Suprapubic skin (tissue), 3 donors: ENCODE data around the gene MILR1.
A peak's percentile ranks its signal among the peaks of the same experiment; 100 is the strongest.

Experiments
- EP300 ChIP-seq: sonication (generic); formaldehyde crosslinking; IDR thresholded peaks from one replicate; pipeline ENCODE4 v1.6.1; 2017; ENCODE audit warnings: antibody characterized with exemption
- TF ChIP-seq, protein P1 (sequence below), 2 donors: fragments of 200-600 bp in 1 of 2; fragments of 450-650 bp in 1 of 2; sonication (generic) in 1 of 2; IDR thresholded peaks; one replicate each; pipeline ENCODE4 v1.5.1; 2016 to 2019; ENCODE audit warnings: antibody characterized with exemption in 2 of 2, mild to moderate bottlenecking in 1 of 2, moderate library complexity in 1 of 2

DNA sequence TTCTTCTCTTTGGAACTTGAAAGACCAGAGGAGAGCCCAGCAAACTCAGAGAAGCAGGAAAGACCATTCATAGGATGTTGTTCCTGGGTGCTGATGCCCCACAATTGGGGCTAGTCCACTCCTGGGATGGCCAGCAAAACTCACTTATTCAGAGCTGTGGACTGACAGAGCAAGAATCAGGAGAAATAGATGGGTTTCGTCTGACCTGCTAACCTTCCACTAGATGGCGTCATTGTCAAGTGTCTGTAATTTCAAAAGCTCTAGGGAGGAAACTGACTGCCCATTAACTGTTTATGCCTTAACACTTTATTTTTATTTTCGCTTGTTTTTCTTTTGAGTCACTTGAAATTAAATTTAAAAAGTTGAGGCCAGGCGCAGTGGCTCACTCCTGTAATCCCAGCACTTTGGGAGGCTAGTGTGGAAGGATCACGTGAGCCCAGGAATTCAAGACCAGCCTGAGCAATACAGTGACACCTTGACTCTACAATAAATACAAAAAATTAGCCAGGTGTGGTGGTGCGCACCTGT lies 28.7 kb upstream of the MILR1 start:
- TF ChIP-seq, protein P1, sequence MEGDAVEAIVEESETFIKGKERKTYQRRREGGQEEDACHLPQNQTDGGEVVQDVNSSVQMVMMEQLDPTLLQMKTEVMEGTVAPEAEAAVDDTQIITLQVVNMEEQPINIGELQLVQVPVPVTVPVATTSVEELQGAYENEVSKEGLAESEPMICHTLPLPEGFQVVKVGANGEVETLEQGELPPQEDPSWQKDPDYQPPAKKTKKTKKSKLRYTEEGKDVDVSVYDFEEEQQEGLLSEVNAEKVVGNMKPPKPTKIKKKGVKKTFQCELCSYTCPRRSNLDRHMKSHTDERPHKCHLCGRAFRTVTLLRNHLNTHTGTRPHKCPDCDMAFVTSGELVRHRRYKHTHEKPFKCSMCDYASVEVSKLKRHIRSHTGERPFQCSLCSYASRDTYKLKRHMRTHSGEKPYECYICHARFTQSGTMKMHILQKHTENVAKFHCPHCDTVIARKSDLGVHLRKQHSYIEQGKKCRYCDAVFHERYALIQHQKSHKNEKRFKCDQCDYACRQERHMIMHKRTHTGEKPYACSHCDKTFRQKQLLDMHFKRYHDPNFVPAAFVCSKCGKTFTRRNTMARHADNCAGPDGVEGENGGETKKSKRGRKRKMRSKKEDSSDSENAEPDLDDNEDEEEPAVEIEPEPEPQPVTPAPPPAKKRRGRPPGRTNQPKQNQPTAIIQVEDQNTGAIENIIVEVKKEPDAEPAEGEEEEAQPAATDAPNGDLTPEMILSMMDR (IDR thresholded peaks at IDR 0.05), result peak; percentile 68 to 71
- no peak for TF ChIP-seq EP300
